HG03135 (cell line): ENCODE measurements around the gene KAT2A.

Source experiments
- ATAC-seq: cut with Tn5 transposase; IDR thresholded peaks from one replicate; pipeline ENCODE4 v1.9.1; 2021; ENCODE audit warnings: mild to moderate bottlenecking, moderate library complexity; ENCODE audit not compliant: unreplicated experiment

Gene KAT2A

GRCh38 chr17:42135664-42136653, 14.8 kb upstream of the KAT2A start:
- no peak for ATAC-seq

GRCh38 chr17:42135151-42135550, 14.0 kb upstream of the KAT2A start:
- ATAC-seq: no peak

GRCh38 chr17:42133461-42134041, 12.4 kb upstream of the KAT2A start:
- peak; percentile 58 for ATAC-seq

GRCh38 chr17:42132941-42133340, 11.8 kb upstream of the KAT2A start:
- peak; percentile 26 for ATAC-seq

GRCh38 chr17:42131981-42132432, 10.8 kb upstream of the KAT2A start:
- no peak for ATAC-seq

- ATAC-seq: no peak
These were observed 10.1 kb upstream of the KAT2A start for GRCh38 chr17:42131232-42131631.

- ATAC-seq: no peak
These were observed 9.3 kb upstream of the KAT2A start for GRCh38 chr17:42130310-42130936.

- ATAC-seq: no peak
These were observed 8.1 kb upstream of the KAT2A start for GRCh38 chr17:42129109-42129837.

- ATAC-seq: no peak
These were observed 6.2 kb upstream of the KAT2A start for GRCh38 chr17:42127414-42127813.

- no peak for ATAC-seq
These were observed 5.7 kb upstream of the KAT2A start for GRCh38 chr17:42126836-42127235.

- ATAC-seq: no peak
These were observed 4.4 kb upstream of the KAT2A start for GRCh38 chr17:42125565-42125964.

GRCh38 chr17:42124256-42124655, 3.1 kb upstream of the KAT2A start:
- no peak for ATAC-seq

GRCh38 chr17:42122371-42123303, 1.5 kb upstream of the KAT2A start, which contains the start of gene HSPB9:
Gene HSPB9 (plus strand): TSS chr17:42122804. CDS start chr17:42122851, 47 bp downstream.
- ATAC-seq: no peak

- no peak for ATAC-seq
These were observed 902 bp downstream of the KAT2A start for GRCh38 chr17:42120161-42120769.

GRCh38 chr17:42119301-42119700, 1.9 kb downstream of the KAT2A start:
- ATAC-seq: no peak

- ATAC-seq: no peak
These were observed 2.6 kb downstream of the KAT2A start for GRCh38 chr17:42118545-42118944.

GRCh38 chr17:42118126-42118510, 3.0 kb downstream of the KAT2A start:
- no peak for ATAC-seq

- ATAC-seq: no peak
These were observed 3.6 kb downstream of the KAT2A start for GRCh38 chr17:42117397-42118125.
